ENCODE results near the gene PTPRJ. TPM values are rescaled to one million over a fixed set of nuclear protein-coding genes. Genes with fewer than 3 reads are reported as not detected.
"Not testable (repeated sequence)": the region's sequence is repeated elsewhere in the genome, so short reads cannot be mapped to it uniquely, and the experiment has no call there.

The PTPRJ gene
- 7.7 and 9.2 TPM in 2 replicates for total RNA-seq (2014; rRNA removed; shearing (Covaris generic); ENCODE audit: low replicate concordance)

- Histone ChIP-seq H3K9me3 (no peaks in the 10 kb centered on the region), H3K27me3 (no peaks in the 10 kb centered on the region), H3K36me3 (peaks cover 17% of the 10 kb centered on the region), H3K4me3 (peak within 1 kb of the TSS; percentile 77)
- peak; percentile 61 for DNase-seq
Measured at GRCh38 chr11:47980088-47980906, at the start of gene PTPRJ. Gene PTPRJ (plus strand): TSS chr11:47980559. CDS start chr11:47980913, 354 bp downstream.

GRCh38 chr11:47932544-47932943 is 47.8 kb upstream of the PTPRJ start:
- Histone ChIP-seq H3K9me3 (no peaks in the 10 kb centered on the region), H3K4me3 (no peak overlapping the region), H3K27me3 (no peaks in the 10 kb centered on the region), H3K36me3 (no peaks in the 10 kb centered on the region)
- DNase-seq, result no peak

GRCh38 chr11:47933797-47934196 is 46.6 kb upstream of the PTPRJ start:
- H3K36me3 ChIP-seq, DNase-seq, H3K27me3 ChIP-seq, H3K9me3 ChIP-seq, H3K4me3 ChIP-seq: not testable (repeated sequence)

GRCh38 chr11:47938791-47939560 is 41.4 kb upstream of the PTPRJ start:
- no peak for DNase-seq
- H3K27me3 ChIP-seq, result no peaks in the 10 kb centered on the region
- no peak overlapping the region for H3K4me3 ChIP-seq
- H3K36me3 ChIP-seq, result no peaks in the 10 kb centered on the region
- H3K9me3 ChIP-seq, result no peaks in the 10 kb centered on the region

- no peak for DNase-seq
- H3K36me3 ChIP-seq, result no peaks in the 10 kb centered on the region
- H3K4me3 ChIP-seq, result no peak overlapping the region
- H3K27me3 ChIP-seq, result no peaks in the 10 kb centered on the region
- no peaks in the 10 kb centered on the region for H3K9me3 ChIP-seq
Measured at GRCh38 chr11:47940904-47941649, 39.3 kb upstream of the PTPRJ start.

- Histone ChIP-seq H3K36me3 (no peaks in the 10 kb centered on the region), H3K27me3 (no peaks in the 10 kb centered on the region), H3K4me3 (no peak overlapping the region), H3K9me3 (no peaks in the 10 kb centered on the region)
- no peak for DNase-seq
Measured at GRCh38 chr11:47941907-47942558, 38.3 kb upstream of the PTPRJ start.

GRCh38 chr11:47943721-47944586 is 36.4 kb upstream of the PTPRJ start:
- Histone ChIP-seq H3K4me3 (no peak overlapping the region), H3K9me3 (no peaks in the 10 kb centered on the region), H3K27me3 (no peaks in the 10 kb centered on the region), H3K36me3 (no peaks in the 10 kb centered on the region)
- DNase-seq, result no peak

- no peak for DNase-seq
- no peak overlapping the region for H3K4me3 ChIP-seq
Measured at GRCh38 chr11:47944632-47945031, 35.7 kb upstream of the PTPRJ start.

GRCh38 chr11:47946682-47947559 is 33.4 kb upstream of the PTPRJ start:
- peak; percentile 95 for DNase-seq
- Histone ChIP-seq H3K36me3 (no peaks in the 10 kb centered on the region), H3K27me3 (no peaks in the 10 kb centered on the region), H3K9me3 (no peaks in the 10 kb centered on the region), H3K4me3 (no peak overlapping the region)

More at GRCh38 chr11:47944632-47945031, 35.7 kb upstream of the PTPRJ start:
- Histone ChIP-seq H3K9me3 (no peaks in the 10 kb centered on the region), H3K36me3 (no peaks in the 10 kb centered on the region), H3K27me3 (no peaks in the 10 kb centered on the region)

GRCh38 chr11:47948137-47948536 is 32.2 kb upstream of the PTPRJ start:
- Histone ChIP-seq H3K36me3 (no peaks in the 10 kb centered on the region), H3K27me3 (no peaks in the 10 kb centered on the region), H3K9me3 (no peaks in the 10 kb centered on the region), H3K4me3 (no peak overlapping the region)
- DNase-seq, result no peak

GRCh38 chr11:47949001-47949675 is 31.2 kb upstream of the PTPRJ start:
- not testable (repeated sequence) for DNase-seq, H3K9me3 ChIP-seq, H3K36me3 ChIP-seq, H3K27me3 ChIP-seq, H3K4me3 ChIP-seq

- DNase-seq, result no peak
- Histone ChIP-seq H3K27me3 (no peaks in the 10 kb centered on the region), H3K9me3 (no peaks in the 10 kb centered on the region), H3K36me3 (no peaks in the 10 kb centered on the region), H3K4me3 (no peak overlapping the region)
Measured at GRCh38 chr11:47950396-47950795, 30.0 kb upstream of the PTPRJ start.

GRCh38 chr11:47951504-47951903 is 28.9 kb upstream of the PTPRJ start:
- not testable (repeated sequence) for H3K9me3 ChIP-seq, DNase-seq, H3K4me3 ChIP-seq, H3K27me3 ChIP-seq, H3K36me3 ChIP-seq

- H3K36me3 ChIP-seq, result no peaks in the 10 kb centered on the region
- no peak for DNase-seq
- no peaks in the 10 kb centered on the region for H3K27me3 ChIP-seq
- H3K9me3 ChIP-seq, result no peaks in the 10 kb centered on the region
- no peak overlapping the region for H3K4me3 ChIP-seq
Measured at GRCh38 chr11:47955061-47955755, 25.2 kb upstream of the PTPRJ start.
